GM21723 (cell line): ENCODE results near the gene DEF6.

Source experiments
- ATAC-seq: cut with Tn5 transposase; IDR thresholded peaks from one replicate; pipeline ENCODE4 v1.9.1; 2021; ENCODE audit warnings: mild to moderate bottlenecking, moderate library complexity; ENCODE audit not compliant: unreplicated experiment

DEF6 gene

DNA sequence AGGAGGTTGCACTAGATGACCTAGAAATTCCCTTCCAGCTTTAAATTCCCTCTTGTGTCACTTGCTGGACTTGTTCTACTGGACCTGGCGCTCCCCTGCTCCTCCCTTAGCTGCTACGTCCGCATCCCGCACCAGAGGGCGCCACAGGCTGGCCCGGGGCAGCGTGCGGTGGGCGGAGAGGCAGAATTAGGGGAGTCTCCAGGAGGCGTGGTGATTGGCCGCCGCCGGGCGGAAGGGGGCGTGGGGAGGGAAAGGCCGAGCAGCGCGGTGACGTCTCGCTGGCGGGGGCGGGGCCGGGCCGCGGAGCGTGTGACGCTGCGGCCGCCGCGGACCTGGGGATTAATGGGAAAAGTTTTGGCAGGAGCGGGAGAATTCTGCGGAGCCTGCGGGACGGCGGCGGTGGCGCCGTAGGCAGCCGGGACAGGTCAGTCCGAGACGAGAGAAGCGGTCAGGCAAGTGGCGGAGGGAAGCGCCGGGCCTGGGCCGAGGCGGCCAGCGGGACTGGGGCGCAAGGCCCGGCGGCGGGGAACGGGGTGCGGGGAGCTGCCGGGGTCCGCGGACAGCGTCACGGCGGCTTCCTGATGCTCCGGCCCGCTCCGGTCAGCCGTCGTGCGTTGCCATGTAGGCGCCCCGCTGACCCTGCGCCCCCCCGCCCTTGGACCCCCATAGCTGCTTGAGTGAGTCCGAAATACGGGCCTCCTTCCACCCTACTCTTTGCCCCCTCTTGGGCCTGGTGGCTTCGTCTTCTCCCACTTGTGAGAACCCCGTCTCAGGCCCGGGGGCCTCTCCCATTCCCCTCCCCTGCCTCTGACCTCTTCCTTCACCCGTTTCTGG, 44.9 kb downstream of the DEF6 start, which contains the start of gene PPARD:
TSS of gene PPARD (plus strand) at position 301 of the 834 bp plus-strand sequence. CDS start 68,530 bp downstream, outside the sequence.
- peak; percentile 93 for ATAC-seq

DNA sequence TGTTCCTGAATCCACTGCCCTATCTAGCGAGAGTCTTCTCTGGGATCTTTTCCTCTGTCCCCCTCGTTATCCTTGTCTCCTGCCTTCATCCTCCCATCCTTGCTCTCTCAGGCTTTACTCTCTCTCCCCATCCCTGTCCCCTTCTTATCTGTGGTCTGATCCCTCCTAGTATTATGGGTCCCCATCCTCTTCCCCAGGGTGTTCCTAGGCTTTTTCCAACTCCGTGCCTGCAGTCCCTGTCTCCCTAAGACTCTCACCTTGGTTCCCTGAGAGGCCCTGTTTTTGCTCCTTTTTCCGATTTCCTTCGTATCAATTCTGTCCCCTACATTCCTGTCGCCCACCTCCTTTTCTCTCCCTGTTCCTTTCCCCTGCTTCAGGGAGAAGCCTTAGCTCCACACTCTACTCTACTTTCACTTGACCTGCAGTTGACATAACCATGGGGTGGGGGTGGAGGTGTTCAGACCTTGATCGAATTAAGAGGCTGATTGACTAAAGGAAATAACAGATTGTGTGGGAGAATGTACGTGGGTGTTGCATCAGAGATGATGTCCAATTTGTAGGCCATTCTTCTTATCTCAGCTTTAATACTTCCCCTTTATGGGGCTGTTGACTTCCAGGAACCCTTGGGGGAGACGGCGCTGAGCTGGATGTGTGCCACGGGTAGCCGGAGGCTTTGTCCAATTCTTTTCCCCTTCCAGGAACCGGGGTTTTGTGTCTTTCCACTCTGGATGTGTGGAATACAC, 45.6 kb downstream of the DEF6 start:
- ATAC-seq, result no peak

DNA sequence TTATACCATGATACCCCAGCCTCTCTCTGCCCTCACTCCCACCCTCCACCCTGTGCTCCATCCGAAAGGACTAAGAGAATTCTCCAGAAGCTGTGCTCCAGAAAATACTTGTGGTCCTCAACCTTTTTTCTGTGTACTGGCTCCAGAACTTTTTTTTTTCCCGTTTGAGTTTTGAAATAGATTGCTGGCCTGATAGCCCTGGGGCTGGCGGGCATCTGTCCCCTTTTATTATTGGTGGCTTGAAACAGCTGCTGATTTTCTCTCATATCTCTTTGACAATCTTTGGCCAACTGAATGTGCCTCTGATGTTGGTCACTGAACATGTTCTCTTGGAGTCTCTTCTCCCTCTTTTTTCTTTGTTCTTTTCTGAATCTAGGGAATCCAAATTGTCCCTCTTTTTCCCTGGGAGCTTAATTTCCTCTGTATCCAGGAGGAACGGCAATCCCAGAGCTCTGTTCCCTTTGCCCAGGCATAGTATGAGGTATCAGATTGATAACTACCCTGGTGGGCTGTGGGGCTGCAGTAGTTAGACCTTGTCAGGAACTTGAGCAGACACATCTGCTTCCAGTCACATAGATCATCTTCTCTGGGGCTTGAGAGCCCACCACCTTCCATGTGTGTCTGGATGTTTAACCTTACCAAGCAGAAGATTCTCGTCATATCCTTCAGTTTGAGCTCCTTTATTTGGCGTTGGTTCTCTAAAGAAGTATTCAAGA, 46.4 kb downstream of the DEF6 start:
- ATAC-seq, result no peak

DNA sequence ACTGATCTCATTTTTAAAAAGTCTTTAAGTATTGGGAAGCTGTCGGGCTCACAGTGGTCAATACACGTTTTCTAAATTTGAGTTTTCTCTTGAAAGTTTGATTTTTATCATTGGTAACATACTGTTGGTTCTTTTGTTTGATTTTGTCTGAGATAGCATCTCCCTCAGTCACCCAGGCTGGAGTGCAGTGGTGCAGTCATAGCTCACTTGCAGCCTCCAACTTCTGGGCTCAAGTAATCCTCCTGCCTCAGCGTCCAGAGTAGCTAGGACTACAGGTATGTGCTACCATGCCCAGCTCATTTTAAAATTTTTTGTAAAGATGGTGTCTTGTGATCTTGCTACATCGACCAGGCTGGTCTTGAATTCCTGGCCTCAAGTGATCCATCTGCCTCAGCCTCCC, 53.8 kb downstream of the DEF6 start:
- ATAC-seq, result no peak

DNA sequence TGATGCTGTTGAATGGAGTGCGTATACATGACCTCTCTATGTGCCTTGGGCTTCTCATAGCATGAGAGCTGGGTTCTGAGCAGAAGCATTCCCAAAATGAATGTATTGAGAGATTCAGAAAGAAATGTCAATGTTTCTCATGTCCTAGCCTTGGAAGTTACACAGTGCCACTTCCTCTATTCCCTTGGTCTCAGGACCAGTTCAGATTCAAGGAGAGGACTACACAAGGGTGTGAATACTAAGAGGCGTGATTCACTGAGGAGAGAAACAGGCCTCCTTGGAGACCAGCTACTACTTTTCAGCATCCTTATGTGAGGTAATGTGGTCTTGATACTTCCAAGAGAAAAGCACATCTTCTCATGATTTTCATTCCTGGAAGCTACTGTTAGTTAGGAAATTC, 55.1 kb downstream of the DEF6 start:
- no peak for ATAC-seq

DNA sequence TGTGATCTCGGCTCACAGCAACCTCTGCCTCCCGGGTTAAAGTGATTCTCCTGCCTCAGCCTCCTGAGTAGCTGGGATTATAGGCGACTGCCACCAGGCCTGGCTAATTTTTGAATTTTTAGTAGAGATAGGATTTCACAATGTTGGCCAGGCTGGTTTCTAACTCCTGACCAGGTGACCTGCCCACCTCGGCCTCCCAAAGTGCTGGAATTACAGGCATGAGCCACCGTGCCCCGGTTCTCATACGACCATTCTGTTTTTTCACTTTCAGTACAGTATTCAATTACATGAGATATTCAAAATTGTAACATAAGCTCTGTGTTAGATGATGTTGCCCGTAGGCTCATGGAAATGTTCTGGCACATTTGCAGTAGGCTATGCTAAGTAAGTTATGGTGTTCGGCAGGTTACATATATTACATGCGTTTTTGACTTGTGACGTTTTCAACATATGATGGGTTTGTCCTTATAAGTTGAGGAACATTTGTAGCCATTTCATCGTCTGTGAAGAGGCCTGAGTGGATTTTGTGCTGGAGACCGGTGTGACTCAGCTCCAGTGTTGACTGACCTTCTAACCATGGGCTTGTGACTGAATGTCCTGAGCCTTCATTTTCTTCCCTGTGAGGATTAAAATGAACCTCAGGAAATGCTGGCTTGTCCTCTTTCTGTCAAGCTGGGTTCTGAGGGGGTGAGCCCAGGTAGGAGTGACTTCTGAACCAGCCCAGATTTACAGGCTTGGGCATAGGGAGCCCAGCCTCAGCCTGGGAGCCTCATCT, 56.9 kb downstream of the DEF6 start:
- no peak for ATAC-seq

DNA sequence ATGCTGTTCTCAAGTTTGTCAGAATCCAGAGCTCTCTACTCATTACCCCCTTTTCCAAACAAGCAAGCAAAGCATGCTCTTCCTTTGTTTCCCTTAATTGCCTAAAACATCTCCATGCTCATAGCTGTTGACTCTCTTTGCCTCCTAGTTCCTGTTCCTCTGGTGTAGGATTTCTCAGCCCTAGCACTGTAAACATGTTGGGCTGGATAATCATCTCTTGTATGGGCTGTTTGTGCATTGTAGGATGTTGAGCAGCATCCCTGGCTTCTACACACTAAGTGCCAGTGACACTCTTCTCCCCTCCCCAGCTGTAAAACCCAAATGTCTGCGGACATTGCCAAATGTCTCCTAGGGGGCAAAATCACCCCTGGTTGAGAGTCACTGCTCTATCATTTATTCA, 58.8 kb downstream of the DEF6 start:
- ATAC-seq, result no peak

DNA sequence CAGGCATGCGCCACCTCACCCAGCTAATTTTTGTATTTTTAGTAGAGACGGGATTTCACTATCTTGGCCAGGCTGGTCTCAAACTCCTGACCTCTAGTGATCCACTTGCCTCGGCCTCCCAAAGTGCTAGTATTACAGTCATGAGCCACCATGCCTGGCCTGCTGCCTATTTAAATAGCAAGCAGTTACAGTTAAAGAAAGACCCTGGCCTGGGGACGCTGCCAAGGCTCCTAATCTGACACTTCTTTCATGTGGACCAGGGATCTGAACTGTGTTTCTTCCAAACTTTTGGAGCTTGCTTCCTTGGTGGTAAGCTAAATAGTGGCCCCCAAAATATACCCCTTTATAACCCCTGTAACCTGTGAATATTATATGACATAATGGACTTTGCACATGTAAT, 60.1 kb downstream of the DEF6 start:
- ATAC-seq, result no peak

DNA sequence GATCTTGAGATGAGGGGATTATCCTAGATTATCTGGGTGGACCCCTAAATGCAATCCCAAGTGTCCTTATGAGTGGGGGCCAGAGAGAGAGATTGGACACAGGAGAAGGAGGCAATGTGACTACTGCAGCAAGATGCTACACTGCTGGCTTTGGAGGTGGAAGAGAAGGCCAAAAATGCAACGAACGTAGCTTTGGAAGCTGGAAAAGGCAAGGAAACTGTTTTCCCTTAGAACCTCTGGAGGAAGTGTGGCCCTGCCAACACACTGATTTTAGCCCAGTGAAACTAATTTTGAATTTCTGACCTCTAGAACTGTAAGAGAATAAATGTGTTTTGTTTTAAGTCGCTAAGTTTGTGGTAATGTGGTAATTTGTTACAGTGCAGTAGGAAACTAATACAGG, 60.5 kb downstream of the DEF6 start:
- ATAC-seq, result no peak

DNA sequence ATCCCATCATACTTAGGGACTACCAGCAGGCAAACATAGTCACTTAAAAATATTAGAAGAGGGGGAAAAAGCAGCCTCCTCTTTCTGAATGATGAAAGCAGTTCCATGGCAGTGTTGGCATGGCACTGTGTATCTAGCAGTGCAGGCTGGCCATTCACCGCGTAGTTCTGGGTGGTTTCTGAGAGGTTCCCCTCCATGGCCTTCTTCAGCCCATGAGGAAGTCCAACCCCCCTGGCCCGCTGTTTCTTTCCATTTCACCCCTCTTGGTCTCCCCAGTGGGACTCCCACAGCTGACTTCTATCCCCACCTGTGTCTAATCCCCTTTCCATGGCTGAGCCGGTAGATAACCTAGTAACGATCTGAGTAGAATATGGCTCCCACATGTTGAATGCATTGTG, 61.7 kb downstream of the DEF6 start:
- ATAC-seq, result no peak

DNA sequence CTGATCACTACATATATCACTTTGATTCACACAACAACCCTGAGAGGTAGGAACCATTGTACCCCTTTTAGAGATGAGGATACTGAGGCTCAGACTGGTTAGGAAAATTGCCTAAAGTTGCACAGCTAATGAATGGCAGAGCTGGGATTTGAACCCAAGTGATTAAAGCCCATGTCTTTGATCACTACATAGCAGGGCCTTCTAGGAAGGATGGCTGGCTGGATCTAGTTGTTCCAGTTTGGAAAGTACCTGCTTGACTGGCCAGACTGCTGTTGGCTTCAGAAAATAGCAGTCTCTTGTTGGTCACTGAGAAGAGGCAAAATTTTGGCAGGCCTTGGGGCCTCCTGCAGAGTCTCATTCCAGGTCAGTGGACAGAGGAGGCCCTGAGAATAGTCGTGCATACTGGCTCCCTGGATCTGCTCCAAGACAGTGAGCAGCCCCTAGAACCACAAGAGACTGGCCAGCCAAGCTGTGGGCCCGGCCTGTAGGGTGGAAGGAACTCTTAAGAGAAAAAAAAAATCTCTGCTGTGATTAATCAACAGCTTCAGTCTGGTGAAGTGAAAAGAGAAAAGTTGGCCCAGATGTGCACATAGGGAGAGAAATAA, 62.2 kb downstream of the DEF6 start:
- no peak for ATAC-seq

DNA sequence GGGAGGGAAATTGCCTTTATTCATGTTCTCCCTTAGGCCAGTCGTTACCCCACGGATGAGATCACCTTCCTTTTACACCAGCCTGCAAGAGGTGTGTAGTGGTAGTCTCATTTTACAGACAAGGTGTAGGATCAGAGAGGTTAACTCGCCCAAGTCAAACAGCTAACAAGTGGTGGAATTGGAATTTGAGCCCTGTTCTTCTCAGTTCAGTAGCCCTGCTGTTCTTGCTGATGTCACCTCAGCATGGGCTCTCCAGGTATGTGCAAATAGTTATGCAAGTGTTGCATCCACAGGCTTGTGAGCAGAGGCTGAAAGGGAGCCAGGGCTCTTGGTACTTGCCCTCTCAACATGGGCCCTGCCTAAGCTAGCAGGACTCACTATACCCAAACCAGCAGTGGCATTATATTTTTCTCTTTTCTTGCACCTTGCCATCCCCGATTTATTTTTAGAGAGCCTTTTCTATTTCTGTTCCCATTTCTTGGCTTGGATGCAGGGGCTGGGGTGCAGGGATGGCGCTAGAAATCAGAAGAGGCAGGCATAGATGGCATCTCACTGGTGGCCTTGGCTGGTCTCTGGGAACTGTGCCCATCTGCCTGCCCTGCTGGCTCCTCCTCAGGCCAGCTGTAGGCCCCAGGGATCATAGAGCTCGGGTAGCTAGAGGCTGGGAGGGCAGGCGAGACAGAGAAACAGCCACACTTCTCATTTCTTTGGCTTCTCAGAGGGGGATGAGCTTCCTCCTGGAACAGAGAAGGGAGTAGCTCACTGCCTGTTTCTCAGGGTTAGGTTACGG, 62.9 kb downstream of the DEF6 start:
- ATAC-seq, result no peak

DNA sequence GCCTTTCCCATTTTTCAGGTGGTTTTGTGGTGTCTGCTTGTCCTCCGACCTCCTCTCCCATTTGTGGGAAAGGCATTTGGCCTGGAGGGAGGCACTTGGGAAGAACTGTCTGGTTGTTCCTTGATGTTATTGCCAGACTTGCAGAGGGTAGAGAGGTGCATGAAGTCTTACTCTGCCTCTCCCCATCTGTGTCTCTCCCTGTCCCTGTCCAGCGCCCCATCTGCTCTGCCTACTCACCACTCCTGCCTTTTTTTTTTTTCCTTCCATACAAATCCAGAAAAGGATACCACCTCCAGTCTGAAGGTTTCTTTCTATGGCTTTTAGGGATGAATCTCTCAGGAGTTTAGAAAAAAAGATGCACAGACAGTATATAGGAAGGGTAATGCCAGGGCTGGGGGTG, 64.6 kb downstream of the DEF6 start:
- ATAC-seq, result no peak

DNA sequence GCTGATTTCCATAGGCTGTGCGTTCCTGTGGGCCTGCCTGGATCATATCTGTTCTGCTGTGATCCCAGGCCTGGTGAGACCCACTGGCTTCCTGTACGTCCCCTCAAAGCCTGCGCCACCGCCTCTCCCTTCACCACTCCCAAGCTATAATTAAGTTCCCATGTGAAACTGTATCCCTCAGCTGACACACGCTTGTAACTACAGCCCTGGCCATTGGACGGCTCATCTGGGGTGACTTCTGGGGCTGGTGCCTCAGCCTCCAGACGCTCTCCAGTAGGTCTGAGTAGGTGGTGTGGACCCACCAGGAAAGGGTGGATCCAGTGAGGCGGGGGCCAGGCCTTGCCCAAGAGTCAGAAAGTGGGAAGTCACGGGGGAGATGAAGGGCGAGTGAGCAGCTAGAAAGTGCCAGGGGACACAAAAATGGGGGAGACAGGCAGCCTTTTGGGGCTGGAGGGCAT, 65.7 kb downstream of the DEF6 start:
- ATAC-seq, result no peak

DNA sequence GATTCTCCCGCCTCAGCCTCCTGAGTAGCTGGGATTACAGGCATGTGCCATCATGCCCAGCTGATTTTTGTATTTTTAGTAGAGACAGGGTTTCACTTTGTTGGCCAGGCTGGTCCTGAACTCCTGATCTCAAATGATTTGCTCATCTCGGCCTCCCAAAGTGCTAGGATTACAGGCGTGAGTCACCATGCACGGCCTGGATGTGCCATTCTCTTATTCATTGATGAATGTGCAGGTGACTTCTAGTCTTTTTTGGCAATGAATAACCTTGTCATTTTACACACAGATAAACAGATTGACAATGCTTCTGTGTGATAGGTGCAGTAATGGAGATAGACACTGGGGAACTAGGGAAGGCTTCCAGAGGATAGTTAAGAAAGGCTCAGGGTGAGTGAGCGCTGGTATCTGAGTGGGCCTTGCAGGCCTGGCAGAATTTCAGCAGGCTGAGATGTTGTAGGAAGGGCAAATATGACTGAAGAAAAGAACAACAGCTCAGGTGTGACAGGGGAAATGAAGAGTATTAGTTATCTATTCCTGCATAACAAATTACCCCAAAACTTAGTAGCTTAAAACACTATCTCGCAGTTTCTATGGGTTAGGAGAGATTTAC, 68.1 kb downstream of the DEF6 start:
- no peak for ATAC-seq

DNA sequence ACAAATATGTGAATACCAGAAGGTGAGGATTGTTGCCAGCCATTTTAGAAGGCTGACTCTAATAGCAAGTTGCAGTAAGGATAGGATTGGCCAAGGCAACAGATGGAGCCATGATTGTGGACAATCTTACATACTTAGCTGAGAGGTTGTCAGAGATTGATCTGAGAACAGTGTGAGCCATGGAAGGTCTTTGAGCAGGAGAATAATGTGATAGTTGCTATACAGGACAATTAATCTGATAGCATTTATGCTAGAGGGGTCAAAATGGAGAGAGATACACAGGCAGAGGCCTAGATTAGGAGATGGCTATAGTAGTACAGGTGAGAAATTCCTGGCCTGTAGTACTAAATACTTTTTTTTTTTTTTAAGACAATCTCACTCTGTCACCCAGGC, 68.6 kb downstream of the DEF6 start:
- ATAC-seq, result no peak

DNA sequence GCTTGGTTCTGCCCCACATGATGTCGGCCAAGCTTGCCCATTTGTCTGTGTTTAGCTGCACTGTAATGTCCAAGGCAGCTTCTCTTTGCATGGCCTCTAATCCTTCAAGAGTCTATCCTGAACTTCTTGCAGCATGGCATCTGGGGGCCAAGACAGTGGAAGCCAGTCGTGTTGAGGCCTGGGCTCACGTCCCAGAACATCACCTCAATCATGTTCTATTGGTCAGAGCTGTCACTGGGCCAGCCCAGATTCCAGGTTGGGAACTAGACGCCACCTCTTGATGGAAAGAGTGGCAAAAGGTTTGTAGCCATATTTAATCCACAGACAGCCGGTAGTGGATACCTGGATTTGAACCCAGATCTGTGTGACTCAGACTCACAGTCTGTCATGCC, 70.0 kb downstream of the DEF6 start:
- ATAC-seq, result no peak

DNA sequence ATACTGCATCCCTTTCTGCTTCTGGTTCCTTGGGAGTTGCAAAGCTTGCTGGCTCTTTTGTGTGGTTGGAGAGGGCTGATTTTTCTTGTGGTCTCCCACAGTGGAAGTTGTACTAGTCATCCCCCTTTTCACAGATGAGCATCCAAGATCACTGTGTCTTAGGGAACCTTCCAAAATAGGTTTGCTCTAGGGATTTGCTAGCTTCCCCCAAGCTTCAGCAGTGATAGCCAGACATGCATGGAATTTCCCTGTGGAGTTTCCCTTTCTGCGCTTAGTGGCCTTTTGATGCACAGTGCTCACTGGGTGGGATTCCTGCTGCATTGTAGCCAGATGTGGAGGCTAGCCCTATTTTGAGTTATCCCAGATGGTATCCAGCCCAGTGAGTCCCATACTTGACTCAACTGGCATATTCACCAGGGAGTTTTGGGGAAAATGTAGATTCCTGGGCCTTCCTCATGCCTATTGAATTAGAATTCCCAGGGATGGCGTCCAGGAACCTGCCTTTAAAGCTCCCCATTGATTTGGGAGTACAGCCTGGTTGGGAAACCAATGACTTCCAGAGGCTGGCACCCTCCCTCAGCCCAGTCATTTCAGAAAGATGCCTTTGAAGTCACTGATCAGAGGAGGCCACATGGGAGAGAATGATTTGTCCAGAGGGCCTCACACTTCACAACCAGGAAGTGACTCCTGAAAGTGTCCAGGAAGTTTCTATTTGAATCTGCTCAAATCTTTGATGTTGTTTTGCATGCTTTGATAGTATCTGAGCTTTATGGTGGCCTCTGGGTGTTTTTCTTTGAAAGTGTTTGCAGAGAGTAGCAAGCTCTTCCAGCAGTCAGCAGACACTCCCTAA, 70.6 kb downstream of the DEF6 start:
- no peak for ATAC-seq
